H1 (cell line): Measurements from ENCODE around the gene HACD1. TPM values are rescaled to one million over a fixed set of nuclear protein-coding genes. Genes with fewer than 3 reads are reported as not detected.

Source experiments
- CBX8 ChIP-seq: fragments of 300-800, 300-1000 bp; sonication (generic); IDR thresholded peaks from 2 replicates; pipeline ENCODE4 v1.7.1; 2016; ENCODE audit warnings: low read depth, low read length, borderline replicate concordance
- KDM4A ChIP-seq: IDR thresholded peaks from one replicate; pipeline ENCODE4 v1.7.1; 2012; ENCODE audit warnings: low read depth, mild to moderate bottlenecking, moderate library complexity, low read length, inconsistent platforms; ENCODE audit not compliant: severe bottlenecking
- polyA plus RNA-seq, 7 experiments: library from polyadenylated mRNA; depleted of rRNA in 3 of 7; stranded (reverse) in 5 of 7; unstranded in 2 of 7; fragments of >200 nt in 5 of 7; fragments of 200-250 nt in 2 of 7; gene quantifications; 1 replicate in 5 of 7; 2 replicates in 1 of 7; 4 replicates in 1 of 7; pipeline versions ENCODE4 v1.2.1 to v1.2.3, GENCODE V29; 2011 to 2013; ENCODE audit warnings: missing spikeins in 2 of 7, mixed read lengths in 2 of 7
- total RNA-seq: library from RNA; stranded (reverse); fragmentation: NEBNext Ultra II Directional; extraction: Animal tissue kit (Norgen Biotek cat#: 25700); gene quantifications from 2 replicates; pipeline ENCODE4 v1.2.1, GENCODE V29; 2021
- TF ChIP-seq, protein P1 (sequence below): fragments of 300-600 bp; sonication (generic); IDR thresholded peaks from 2 replicates; pipeline ENCODE4 v1.7.1; 2012; ENCODE audit warnings: low read length, moderate library complexity, mild to moderate bottlenecking, inconsistent platforms; ENCODE audit not compliant: insufficient replicate concordance

The HACD1 gene
- total and polyA plus RNA-seq, 2 of the 8 experiments (the other 6 are each of a cell fraction or from before 2014, with no cell fraction given) = 18.7 to 30.8 TPM

DNA sequence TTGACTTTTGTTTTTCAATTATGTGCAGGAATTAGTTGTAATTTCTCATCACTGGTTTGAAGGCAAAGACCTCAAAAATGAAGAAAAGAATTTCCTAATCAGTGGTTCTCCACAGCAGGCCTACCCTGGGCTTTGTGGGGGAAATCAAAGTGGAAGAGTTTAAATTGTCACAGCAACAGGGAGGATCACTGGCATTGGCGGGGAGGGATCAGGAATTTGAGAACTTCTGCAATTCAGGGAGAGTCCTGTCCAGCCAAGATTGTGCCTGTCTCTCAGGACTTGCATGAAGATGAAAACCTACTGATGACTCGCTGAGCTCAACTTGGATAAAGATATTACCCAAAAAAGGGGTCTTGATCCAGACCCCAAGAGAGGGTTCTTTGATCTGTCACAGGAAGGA is 70.1 kb downstream of the HACD1 start (continued):
- TF ChIP-seq, protein P1, sequence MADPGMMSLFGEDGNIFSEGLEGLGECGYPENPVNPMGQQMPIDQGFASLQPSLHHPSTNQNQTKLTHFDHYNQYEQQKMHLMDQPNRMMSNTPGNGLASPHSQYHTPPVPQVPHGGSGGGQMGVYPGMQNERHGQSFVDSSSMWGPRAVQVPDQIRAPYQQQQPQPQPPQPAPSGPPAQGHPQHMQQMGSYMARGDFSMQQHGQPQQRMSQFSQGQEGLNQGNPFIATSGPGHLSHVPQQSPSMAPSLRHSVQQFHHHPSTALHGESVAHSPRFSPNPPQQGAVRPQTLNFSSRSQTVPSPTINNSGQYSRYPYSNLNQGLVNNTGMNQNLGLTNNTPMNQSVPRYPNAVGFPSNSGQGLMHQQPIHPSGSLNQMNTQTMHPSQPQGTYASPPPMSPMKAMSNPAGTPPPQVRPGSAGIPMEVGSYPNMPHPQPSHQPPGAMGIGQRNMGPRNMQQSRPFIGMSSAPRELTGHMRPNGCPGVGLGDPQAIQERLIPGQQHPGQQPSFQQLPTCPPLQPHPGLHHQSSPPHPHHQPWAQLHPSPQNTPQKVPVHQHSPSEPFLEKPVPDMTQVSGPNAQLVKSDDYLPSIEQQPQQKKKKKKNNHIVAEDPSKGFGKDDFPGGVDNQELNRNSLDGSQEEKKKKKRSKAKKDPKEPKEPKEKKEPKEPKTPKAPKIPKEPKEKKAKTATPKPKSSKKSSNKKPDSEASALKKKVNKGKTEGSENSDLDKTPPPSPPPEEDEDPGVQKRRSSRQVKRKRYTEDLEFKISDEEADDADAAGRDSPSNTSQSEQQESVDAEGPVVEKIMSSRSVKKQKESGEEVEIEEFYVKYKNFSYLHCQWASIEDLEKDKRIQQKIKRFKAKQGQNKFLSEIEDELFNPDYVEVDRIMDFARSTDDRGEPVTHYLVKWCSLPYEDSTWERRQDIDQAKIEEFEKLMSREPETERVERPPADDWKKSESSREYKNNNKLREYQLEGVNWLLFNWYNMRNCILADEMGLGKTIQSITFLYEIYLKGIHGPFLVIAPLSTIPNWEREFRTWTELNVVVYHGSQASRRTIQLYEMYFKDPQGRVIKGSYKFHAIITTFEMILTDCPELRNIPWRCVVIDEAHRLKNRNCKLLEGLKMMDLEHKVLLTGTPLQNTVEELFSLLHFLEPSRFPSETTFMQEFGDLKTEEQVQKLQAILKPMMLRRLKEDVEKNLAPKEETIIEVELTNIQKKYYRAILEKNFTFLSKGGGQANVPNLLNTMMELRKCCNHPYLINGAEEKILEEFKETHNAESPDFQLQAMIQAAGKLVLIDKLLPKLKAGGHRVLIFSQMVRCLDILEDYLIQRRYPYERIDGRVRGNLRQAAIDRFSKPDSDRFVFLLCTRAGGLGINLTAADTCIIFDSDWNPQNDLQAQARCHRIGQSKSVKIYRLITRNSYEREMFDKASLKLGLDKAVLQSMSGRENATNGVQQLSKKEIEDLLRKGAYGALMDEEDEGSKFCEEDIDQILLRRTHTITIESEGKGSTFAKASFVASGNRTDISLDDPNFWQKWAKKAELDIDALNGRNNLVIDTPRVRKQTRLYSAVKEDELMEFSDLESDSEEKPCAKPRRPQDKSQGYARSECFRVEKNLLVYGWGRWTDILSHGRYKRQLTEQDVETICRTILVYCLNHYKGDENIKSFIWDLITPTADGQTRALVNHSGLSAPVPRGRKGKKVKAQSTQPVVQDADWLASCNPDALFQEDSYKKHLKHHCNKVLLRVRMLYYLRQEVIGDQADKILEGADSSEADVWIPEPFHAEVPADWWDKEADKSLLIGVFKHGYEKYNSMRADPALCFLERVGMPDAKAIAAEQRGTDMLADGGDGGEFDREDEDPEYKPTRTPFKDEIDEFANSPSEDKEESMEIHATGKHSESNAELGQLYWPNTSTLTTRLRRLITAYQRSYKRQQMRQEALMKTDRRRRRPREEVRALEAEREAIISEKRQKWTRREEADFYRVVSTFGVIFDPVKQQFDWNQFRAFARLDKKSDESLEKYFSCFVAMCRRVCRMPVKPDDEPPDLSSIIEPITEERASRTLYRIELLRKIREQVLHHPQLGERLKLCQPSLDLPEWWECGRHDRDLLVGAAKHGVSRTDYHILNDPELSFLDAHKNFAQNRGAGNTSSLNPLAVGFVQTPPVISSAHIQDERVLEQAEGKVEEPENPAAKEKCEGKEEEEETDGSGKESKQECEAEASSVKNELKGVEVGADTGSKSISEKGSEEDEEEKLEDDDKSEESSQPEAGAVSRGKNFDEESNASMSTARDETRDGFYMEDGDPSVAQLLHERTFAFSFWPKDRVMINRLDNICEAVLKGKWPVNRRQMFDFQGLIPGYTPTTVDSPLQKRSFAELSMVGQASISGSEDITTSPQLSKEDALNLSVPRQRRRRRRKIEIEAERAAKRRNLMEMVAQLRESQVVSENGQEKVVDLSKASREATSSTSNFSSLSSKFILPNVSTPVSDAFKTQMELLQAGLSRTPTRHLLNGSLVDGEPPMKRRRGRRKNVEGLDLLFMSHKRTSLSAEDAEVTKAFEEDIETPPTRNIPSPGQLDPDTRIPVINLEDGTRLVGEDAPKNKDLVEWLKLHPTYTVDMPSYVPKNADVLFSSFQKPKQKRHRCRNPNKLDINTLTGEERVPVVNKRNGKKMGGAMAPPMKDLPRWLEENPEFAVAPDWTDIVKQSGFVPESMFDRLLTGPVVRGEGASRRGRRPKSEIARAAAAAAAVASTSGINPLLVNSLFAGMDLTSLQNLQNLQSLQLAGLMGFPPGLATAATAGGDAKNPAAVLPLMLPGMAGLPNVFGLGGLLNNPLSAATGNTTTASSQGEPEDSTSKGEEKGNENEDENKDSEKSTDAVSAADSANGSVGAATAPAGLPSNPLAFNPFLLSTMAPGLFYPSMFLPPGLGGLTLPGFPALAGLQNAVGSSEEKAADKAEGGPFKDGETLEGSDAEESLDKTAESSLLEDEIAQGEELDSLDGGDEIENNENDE = no peak
- TF ChIP-seq KDM4A = no peak
- no peak for TF ChIP-seq CBX8
